ENCODE results near the gene MYMX. TPM values are rescaled to one million over a fixed set of nuclear protein-coding genes. Genes with fewer than 3 reads are reported as not detected.

MYMX gene
- total RNA-seq, 1 donor from 2014 or later = not detected

DNA sequence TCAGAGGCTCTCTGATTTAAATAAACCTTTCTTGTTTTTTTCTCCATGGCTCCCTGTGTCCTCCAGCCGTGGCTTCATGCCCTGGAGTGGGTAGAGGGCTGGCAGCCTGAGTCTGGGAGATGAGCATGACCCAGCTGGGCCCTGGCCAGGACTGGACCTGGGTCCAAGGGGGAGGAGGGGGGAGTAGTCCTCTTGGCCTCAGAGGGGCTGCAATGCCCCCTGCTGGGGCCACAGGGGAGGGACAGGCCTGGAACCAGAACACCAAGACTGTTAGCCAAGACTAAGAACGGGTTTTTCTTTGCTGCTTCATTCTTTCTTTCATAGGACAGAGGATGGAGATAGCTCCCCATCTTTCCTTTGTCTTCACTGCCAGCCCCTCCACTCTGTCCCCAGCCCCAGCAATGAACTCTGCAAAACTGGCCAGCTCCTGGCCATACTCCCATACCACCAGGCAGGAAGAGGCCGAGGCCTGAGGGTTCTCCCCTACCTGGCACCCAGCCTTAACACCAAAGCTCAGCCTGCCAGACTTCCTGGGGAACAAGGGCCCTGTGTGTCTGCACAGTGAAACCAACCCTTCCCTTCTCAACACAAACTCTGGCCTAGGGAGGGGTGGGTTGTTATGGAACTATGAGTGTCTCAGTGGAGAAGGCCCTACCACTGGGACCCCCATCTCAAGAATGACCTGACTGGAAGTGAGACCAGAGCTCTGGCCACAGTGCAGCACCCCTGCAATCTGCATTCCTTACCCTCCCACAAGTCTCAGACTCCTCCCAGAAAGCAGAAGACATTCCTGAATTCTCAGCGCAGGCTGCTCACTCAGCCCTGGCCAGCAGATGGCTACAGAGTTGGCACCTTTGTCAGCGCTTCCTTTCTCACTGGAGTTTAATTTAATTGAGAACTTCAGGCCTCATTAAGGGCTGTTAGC lies 17.6 kb downstream of the MYMX start:
- TF ChIP-seq, protein P1, sequence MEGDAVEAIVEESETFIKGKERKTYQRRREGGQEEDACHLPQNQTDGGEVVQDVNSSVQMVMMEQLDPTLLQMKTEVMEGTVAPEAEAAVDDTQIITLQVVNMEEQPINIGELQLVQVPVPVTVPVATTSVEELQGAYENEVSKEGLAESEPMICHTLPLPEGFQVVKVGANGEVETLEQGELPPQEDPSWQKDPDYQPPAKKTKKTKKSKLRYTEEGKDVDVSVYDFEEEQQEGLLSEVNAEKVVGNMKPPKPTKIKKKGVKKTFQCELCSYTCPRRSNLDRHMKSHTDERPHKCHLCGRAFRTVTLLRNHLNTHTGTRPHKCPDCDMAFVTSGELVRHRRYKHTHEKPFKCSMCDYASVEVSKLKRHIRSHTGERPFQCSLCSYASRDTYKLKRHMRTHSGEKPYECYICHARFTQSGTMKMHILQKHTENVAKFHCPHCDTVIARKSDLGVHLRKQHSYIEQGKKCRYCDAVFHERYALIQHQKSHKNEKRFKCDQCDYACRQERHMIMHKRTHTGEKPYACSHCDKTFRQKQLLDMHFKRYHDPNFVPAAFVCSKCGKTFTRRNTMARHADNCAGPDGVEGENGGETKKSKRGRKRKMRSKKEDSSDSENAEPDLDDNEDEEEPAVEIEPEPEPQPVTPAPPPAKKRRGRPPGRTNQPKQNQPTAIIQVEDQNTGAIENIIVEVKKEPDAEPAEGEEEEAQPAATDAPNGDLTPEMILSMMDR (IDR thresholded peaks at IDR 0.05; ENCODE audit: insufficient read depth, low read length, severe bottlenecking) = peak; percentile 73
- Histone ChIP-seq H3K36me3 (ENCODE audit: control insufficient read depth, insufficient read depth, low read length) (no peaks in the 10 kb centered on the region), H3K27me3 (ENCODE audit: control insufficient read depth, insufficient read depth, low read length) (no peaks in the 10 kb centered on the region), H3K4me3 (ENCODE audit: low read depth, low read length) (no peak overlapping the region)
- DNase-seq (ENCODE audit: low read depth) (peak; percentile 76), FAIRE-seq (no peak)

DNA sequence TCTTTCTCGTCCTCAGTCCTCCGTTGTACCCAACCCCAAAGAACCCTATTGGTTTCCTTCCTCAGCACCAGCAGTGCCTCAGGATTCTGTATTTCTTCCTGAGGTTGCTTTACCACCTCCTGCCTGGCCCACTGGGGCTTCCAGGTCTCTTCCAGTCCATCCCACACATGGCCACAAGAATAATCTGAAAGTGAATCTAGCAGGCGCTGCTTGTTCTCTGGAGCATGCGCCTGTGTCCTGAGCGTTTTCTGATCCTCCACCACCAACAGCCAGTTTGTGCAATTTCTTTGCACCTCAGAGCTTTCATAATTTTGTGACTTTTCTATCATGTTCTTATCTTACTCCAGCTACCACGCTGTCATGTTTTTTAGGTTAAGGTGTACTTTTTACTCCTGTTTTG lies 18.5 kb downstream of the MYMX start:
- no peaks in the 10 kb centered on the region for H3K36me3 ChIP-seq (ENCODE audit: control insufficient read depth, insufficient read depth, low read length)
- TF ChIP-seq, protein P1 (IDR thresholded peaks at IDR 0.05; ENCODE audit: insufficient read depth, low read length, severe bottlenecking) = no peak
- no peak overlapping the region for H3K4me3 ChIP-seq (ENCODE audit: low read depth, low read length)
- no peak for DNase-seq (ENCODE audit: low read depth)
- H3K27me3 ChIP-seq (ENCODE audit: control insufficient read depth, insufficient read depth, low read length) = no peaks in the 10 kb centered on the region
- no peak for FAIRE-seq

DNA sequence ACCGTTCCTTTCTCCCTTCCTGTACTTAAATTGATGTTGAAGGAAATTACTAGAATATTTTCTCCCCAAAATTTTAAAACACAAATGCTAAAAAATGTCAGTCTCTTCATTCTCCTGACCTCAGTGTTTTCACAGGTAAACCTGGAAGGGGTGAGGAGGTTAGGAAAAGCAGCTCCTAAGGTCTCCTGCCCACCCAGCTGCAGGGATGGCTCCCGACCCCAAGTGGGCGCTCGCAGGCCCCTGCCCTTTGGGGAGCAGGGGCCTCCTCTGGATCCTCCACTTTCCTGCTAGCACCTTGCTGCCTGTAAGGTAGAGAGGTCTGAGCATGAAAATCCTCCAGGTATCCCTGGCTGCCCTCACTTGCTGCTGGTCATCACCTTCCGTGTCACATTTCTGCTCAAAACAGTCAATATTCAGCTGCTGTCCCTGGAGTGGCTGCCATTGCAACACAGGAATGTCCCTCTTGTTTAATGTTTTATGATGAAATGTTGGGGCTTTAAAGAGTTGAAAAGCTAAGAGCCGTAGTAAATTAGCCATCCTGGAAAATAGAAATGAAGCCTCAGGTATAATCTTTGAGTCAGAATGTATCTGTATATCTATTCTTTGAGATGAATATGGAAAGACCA lies 19.3 kb downstream of the MYMX start:
- Histone ChIP-seq H3K36me3 (ENCODE audit: control insufficient read depth, insufficient read depth, low read length) (no peaks in the 10 kb centered on the region), H3K27me3 (ENCODE audit: control insufficient read depth, insufficient read depth, low read length) (no peaks in the 10 kb centered on the region), H3K4me3 (ENCODE audit: low read depth, low read length) (no peak overlapping the region)
- FAIRE-seq (no peak), DNase-seq (ENCODE audit: low read depth) (no peak)
- TF ChIP-seq, protein P1 (IDR thresholded peaks at IDR 0.05; ENCODE audit: insufficient read depth, low read length, severe bottlenecking) = no peak

DNA sequence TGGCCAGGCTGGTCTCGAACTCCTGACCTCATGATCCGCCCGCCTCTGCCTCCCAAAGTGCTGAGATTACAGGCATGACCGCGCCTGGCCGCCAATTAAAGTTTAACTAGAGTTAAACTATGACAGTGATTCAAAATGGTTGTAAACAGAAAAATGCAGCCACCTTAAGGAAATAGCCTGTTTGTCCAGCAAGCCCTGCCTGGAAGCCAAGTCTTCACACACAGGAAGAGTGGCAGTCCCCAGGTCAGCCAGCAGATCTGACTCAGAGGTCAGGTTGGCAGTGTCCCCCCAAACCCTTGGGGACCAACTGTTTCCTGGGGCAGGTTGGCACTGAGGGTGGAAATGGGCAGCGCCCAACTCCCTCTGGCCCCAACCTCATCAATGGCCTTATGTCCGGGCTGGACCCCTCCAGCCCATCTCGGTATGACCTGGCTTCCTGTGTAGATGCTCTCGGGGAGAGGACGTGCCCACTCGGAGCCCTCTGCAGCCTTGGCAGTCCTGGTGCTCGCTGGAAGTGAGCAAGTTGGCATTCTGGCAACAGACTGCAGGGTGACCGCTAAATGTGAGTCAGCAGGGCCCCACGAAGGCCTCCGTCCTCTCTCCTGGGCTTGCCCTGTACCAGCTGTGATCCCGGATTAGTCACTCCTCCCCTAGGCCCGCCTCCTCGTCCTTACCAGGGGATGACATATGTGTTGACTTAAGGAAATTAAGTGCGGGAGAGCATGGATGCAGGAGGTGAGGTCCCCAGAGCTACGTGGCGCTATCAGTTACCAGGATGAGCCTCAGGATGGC lies 20.5 kb downstream of the MYMX start:
- FAIRE-seq (peak; percentile 82), DNase-seq (ENCODE audit: low read depth) (peak; percentile 98)
- Histone ChIP-seq H3K27me3 (ENCODE audit: control insufficient read depth, insufficient read depth, low read length) (no peaks in the 10 kb centered on the region), H3K36me3 (ENCODE audit: control insufficient read depth, insufficient read depth, low read length) (no peaks in the 10 kb centered on the region), H3K4me3 (ENCODE audit: low read depth, low read length) (peak overlapping the region; percentile 57)
- TF ChIP-seq, protein P1 (IDR thresholded peaks at IDR 0.05; ENCODE audit: insufficient read depth, low read length, severe bottlenecking) = no peak

DNA sequence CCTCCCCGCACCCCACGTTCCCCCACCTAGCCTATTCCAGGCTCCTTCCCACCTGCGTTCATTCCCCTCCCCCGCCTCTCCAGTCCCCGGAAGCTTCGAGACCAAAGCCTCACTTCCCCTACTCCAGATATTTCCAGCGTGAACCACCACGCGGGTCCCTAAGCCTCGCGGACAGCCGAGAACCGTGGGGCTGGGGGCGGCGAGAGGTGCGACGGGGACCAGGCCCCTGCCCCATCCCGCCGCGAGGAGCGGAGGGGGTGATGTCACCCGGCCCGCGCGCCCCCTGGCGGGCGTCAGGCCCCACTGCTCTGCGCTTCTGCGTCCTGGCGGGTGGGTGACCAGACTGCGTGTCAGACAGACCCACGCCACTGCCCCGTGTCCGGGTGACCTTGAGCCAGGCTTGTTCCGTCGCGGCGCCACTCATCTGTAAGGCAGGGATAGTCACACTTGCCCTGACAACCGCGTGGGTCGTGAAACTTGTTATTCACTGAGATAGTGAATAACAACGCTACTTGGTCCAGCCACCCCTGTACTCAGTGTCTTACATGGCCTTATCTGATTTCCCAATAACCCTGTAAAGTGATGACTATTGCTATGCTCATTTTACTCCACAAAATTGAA lies 21.2 kb downstream of the MYMX start:
- FAIRE-seq (no peak), DNase-seq (ENCODE audit: low read depth) (no peak)
- H3K4me3 ChIP-seq (ENCODE audit: low read depth, low read length) = peak overlapping the region; percentile 57
- TF ChIP-seq, protein P1 (IDR thresholded peaks at IDR 0.05; ENCODE audit: insufficient read depth, low read length, severe bottlenecking) = peak; percentile 99
- H3K36me3 ChIP-seq (ENCODE audit: control insufficient read depth, insufficient read depth, low read length) = no peaks in the 10 kb centered on the region
- peaks cover 1% of the 10 kb centered on the region for H3K27me3 ChIP-seq (ENCODE audit: control insufficient read depth, insufficient read depth, low read length)

Data from bronchial epithelial cell (primary cell).